C4-2B (cell line): Measurements from ENCODE around the gene WWOX.

Experiments used
- H3K27ac ChIP-seq: fragments of 450-650 bp; 2 replicates; pipeline ENCODE4 v1.5.1; 2017
- ZFX ChIP-seq: fragments of 450-650 bp; IDR thresholded peaks from 2 replicates; pipeline ENCODE4 v1.6.1; 2017
- TF ChIP-seq, protein P1 (sequence below): fragments of 450-650 bp; conservative IDR thresholded peaks from 2 replicates; pipeline ENCODE4 v1.5.1; 2017; ENCODE audit warnings: mild to moderate bottlenecking

Gene WWOX

DNA sequence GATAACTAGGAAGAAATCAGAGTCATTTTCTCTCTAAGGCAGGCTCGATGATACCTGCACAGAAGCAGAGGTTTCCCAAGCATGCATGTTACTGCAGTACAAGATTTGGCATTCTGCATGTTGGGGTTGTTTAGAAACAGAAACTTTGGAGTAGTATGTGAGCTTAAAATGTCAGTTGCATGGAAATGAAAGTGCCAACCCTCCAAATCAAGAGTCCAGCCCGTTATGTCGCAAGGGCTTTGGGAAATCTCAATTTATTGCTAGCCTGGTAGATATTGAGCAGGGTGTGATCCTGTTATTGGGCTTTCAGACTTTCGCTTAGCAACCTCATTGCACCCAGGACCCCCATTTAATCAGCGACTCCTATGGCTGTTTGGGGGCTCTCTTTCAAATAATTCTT, 1010.3 kb downstream of the WWOX start:
- TF ChIP-seq, protein P1, sequence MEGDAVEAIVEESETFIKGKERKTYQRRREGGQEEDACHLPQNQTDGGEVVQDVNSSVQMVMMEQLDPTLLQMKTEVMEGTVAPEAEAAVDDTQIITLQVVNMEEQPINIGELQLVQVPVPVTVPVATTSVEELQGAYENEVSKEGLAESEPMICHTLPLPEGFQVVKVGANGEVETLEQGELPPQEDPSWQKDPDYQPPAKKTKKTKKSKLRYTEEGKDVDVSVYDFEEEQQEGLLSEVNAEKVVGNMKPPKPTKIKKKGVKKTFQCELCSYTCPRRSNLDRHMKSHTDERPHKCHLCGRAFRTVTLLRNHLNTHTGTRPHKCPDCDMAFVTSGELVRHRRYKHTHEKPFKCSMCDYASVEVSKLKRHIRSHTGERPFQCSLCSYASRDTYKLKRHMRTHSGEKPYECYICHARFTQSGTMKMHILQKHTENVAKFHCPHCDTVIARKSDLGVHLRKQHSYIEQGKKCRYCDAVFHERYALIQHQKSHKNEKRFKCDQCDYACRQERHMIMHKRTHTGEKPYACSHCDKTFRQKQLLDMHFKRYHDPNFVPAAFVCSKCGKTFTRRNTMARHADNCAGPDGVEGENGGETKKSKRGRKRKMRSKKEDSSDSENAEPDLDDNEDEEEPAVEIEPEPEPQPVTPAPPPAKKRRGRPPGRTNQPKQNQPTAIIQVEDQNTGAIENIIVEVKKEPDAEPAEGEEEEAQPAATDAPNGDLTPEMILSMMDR, result no peak
- TF ChIP-seq ZFX, result no peak

DNA sequence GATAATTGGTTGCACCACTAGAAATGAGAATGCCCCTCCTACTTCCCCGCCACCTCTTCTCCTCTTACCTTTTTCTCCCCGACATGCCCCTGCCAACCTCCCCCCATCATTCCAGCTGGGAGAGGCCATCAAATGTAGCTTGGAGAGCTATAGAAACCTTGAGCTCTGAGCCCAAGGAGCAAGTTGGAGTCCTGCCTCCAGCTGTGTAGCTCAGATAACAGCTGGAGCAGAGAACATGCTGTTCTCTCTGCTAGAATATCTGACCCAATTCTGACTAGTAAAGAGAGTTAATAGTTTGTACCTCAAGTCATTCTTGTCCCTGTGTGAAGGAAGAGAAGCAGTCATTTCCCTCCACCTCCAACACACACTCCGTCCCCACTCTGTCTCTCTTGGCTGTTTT, 1010.8 kb downstream of the WWOX start:
- H3K27ac ChIP-seq, result no peak overlapping the region
- TF ChIP-seq ZFX, result no peak
- TF ChIP-seq, protein P1, result no peak

More for the DNA sequence above, 1010.3 kb downstream of the WWOX start:
- no peak overlapping the region for H3K27ac ChIP-seq

GRCh38 chr16:79110953-79111352, 1011.5 kb downstream of the WWOX start:
- no peak overlapping the region for H3K27ac ChIP-seq

DNA sequence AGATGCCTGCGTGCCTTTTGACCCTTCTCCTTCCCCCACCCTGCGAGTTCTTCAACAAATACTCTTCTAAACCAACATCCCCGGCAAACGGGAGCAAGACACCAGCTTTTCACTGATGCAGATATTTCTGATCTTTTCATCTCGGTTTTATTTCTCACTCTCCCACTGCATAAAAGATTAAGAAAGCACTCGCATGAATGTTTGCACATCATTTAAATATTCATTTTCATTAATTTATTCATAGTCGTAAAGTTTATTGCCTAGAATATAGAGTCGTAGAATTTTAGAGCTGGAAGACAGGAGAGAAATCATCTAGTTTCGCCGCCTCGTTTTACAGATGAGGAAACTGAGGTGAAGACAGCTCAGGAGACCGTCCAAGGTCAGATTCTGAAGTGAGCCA, 1013.0 kb downstream of the WWOX start:
- H3K27ac ChIP-seq, result no peak overlapping the region
- TF ChIP-seq ZFX, result no peak
- TF ChIP-seq, protein P1, result no peak

More at GRCh38 chr16:79110953-79111352, 1011.5 kb downstream of the WWOX start:
- TF ChIP-seq, protein P1, result no peak

GRCh38 chr16:79113826-79114225, 1014.4 kb downstream of the WWOX start:
- no peak for TF ChIP-seq ZFX
- TF ChIP-seq, protein P1, result no peak
- H3K27ac ChIP-seq, result no peak overlapping the region

DNA sequence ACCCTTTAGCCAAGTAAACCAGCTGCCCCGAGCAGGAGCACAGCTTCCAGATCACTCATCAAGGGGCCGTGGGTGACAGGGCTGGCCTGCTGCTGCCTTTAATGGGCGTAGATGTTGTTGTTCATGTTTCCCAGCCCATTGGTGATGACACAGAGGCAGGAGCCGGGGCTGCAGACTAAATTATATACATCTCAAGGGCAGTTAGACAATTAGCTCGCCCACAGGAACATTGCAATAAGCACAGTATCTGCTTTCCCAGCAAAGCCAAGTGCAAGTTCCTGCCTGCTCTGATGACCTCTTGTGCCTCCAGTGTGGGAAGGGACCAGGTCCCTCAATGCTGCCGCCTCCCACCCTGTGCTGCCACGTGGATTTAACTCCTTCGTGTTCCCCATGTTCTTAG, 1015.3 kb downstream of the WWOX start:
- no peak overlapping the region for H3K27ac ChIP-seq
- TF ChIP-seq ZFX, result no peak
- TF ChIP-seq, protein P1, result no peak

DNA sequence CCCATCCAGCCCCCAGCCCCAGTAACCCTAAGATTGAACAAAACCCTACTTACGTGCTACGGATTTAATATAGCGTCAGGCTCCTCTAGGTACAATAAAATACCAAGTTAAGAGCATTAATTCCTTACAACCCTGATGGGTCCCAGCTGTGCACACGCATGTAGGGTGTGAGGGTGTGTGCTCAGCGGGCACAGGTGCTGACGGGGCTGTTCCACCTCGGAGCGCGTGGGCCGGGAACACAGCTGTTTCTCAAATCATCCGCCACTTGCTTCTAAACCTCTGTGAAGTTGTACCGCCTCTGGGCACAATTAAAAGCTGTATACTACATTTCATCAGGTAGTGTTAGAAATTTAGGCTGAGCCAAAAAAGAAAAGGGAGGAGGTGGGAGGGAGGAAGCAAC, 1022.5 kb downstream of the WWOX start:
- TF ChIP-seq ZFX, result no peak
- TF ChIP-seq, protein P1, result no peak
- H3K27ac ChIP-seq, result no peak overlapping the region
